Limb (tissue), 2 donors: Measurements from ENCODE around the gene SPTBN1.

ENCODE experiments used
- DNase-seq, 2 donors: peaks; one replicate each; pipeline ENCODE4 v3.0.0-alpha.2; 2016; ENCODE audit errors: extremely low spot score in 2 of 2

SPTBN1 gene

DNA sequence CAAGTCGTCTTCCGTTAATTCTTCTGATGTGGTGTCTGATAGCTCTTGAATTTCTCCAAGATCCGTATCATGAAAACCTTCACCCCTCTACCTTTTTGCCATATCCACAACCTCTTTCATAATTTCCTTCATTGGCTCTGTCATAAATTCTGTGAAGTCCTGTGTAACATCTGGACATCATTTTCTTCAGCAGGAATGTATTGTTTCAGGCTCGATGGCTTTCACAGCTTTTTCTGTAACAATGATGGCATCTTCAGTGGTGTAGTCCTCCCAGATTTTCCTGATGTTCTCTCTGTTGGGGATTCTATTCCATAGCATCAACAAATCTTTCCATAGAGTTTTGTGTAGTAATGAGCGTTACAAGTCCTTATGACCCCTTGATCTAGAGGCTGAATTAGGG, 153.1 kb downstream of the SPTBN1 start:
- no peak for DNase-seq

- DNase-seq, result no peak
Measured at GRCh38 chr2:54609647-54610046, 153.5 kb downstream of the SPTBN1 start.

GRCh38 chr2:54610700-54611099, 154.6 kb downstream of the SPTBN1 start:
- DNase-seq, result no peak

DNA sequence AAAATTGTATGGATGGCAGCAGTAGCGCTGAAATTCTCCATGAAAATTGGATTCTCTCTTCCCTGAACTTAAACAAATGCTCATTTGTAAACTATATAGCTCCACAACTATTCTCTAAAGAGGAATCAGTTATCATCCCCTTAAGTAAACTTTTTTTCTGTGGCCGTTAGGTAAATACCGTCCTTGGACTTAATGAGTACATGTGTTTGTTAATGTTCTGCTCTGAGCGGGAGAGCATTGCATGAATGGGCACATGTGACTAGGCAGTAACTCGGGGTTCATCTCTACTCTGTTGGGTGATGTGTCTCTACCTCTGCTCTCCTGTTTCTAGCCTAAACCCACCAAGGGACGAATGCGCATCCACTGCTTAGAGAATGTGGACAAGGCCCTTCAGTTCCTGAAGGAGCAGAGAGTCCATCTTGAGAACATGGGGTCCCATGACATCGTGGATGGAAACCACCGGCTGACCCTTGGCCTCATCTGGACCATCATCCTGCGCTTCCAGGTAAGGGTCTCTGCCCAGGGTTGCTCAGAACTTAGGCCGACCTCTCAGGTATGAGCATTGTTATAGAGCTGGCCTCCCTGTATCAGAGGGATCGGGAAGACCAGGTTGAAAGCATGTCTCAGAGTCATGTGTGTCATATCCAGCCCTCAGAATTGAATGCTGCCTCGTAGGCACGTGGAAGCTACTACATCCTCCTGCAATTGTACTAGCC, 155.9 kb downstream of the SPTBN1 start:
- no peak for DNase-seq

DNA sequence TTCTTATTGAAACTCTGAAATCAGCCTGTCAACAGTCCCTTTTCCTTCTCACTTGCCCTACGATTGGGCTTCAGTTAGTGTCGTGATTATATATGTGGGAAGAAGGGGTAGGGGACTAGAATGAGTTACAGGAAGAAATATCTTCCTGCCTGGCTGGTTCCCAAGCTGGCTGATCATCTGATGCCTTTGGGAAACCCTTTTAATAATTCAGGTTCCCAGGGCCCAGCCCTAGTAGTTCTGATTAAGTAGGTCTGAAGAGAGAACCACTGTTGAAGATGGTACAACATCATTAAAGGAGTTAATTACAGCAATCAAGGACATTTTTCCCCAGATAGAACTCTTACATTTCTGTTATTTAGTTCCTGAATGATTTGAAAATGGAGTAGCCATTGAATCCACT, 157.3 kb downstream of the SPTBN1 start:
- no peak for DNase-seq

GRCh38 chr2:54613794-54614257, 157.7 kb downstream of the SPTBN1 start:
- no peak for DNase-seq

DNA sequence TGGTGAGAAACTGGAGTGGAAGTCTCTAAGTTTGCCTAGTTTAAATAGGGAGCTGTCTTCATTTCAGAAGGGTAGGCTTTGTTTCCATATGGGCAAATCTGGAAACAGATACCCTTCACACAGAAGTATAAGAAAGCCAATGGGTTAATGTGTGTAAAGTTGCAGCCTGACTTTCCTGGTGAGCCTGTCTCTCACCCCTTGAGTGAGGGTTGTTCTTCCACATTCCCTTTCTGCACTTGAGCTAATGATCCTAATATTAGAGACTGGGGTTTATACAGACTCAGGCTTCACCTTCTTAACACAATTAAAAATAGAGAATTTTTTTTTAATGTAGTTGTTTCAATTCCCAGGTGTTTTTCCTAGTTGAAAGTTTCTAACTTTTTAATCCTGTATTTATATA, 158.7 kb downstream of the SPTBN1 start:
- DNase-seq, result no peak

GRCh38 chr2:54615832-54616534, 159.9 kb downstream of the SPTBN1 start:
- no peak for DNase-seq

DNA sequence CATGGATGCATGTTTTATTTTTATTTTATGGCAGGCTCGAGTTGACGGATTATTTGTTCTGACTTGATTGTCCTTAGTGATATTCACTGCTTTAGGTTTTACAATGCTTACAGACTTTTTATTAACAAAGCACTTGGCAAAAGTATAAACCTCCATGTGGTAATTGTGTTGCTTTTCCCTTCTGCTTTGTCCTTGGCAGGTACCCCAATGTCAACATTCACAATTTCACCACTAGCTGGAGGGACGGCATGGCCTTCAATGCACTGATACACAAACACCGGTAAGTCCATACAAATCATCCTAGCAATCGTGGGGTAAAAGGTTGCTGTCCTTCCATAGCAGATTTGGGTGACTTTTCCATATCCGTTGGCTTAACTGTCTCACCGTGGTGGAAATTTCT, 161.3 kb downstream of the SPTBN1 start:
- DNase-seq, result no peak

GRCh38 chr2:54618646-54619565, 162.8 kb downstream of the SPTBN1 start:
- DNase-seq, result peak in 1 of 2 donors; percentile 44

- no peak for DNase-seq
Measured at GRCh38 chr2:54619660-54620231, 163.6 kb downstream of the SPTBN1 start.

DNA sequence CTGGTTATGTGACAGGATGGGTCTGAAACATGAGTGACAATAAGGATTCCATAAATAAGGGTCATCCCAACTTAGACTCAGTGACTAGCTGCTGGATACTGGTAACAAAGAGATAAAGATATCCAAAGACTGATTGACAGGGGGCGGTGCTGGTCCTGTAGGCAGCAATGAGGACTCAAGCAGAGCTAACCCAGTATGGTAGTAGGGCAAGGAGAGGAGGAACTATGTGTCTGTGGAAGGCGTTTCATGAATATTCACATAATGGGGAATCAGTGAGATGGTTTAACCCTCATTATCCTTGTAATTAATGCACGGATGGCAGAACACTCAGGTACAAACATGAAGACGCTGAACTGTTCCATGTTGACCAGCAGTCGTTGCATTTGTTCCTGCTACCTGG, 164.8 kb downstream of the SPTBN1 start:
- no peak for DNase-seq

DNA sequence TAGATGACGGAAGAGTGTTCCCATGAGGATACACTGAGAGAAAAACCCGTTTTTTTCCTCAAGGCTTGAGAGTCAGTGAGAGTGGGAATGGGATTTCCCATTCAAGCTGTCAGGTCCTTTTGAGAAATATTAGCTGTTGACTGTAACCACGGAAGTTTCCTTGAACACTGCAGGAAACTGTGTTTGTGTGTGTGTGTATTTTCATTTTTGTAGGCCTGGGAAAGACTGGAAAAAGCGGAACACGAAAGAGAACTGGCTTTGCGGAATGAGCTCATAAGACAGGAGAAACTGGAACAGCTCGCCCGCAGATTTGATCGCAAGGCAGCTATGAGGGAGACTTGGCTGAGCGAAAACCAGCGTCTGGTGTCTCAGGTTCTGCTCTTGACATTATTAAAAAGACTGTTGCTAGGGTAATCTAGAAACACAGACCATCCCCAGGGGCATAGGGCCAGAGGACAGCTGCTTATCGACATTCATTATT, 168.5 kb downstream of the SPTBN1 start:
- peak; percentile 54 to 62 for DNase-seq

DNA sequence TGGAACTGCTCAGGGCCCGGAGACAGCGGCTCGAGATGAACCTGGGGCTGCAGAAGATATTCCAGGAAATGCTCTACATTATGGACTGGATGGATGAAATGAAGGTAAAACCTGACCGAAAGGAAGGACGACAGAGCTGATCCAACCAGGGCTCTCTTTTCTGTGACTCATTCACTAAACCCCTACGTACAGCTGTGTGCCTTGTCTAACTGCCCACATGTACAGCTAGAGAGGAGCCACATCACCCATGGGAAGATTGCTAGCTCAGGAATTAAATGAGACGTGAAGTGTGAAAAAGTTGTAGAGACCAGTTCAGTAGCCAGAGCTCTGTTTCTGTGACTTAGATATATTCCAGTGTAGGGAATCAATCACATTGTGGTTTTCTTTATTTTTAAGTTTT, 170.0 kb downstream of the SPTBN1 start:
- DNase-seq, result no peak

GRCh38 chr2:54626884-54627283, 170.8 kb downstream of the SPTBN1 start:
- DNase-seq, result no peak

DNA sequence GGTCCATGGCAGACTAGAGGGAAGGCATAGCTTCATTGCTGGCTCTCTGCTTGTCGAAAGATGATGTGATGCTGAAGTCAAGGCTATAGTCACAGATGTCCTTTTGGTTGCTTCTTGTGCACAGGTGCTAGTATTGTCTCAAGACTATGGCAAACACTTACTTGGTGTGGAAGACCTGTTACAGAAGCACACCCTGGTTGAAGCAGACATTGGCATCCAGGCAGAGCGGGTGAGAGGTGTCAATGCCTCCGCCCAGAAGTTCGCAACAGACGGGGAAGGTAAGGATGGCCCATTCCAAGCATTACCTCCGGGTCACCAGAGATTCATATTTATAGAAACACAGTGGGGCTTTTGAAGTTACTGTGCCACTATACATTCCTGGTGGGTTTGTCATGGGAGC, 171.8 kb downstream of the SPTBN1 start:
- DNase-seq, result no peak

DNA sequence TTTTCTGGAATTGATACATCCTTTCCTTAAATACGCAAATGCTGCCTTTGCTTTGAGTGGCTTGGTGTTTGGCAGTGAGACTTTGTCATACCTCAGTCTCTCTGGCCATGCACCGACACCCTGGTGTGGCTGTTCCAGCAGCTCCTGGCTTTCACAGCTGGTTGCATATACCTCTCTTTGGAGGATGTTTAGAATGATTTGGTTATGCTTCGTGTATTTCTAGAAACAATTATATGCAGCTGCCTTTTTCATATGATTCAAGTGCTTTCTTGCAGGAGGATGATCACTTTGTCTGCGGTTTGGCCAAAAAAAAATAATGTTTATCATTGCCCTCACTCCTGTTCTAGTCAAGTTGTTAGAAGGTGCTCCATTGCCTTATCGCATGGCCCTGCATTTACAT, 172.3 kb downstream of the SPTBN1 start:
- no peak for DNase-seq

DNA sequence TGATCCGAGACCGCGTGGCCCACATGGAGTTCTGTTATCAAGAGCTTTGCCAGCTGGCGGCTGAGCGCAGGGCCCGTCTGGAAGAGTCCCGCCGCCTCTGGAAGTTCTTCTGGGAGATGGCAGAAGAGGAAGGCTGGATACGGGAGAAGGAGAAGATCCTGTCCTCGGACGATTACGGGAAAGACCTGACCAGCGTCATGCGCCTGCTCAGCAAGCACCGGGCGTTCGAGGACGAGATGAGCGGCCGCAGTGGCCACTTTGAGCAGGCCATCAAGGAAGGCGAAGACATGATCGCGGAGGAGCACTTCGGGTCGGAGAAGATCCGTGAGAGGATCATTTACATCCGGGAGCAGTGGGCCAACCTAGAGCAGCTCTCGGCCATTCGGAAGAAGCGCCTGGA, 172.8 kb downstream of the SPTBN1 start:
- no peak for DNase-seq

DNA sequence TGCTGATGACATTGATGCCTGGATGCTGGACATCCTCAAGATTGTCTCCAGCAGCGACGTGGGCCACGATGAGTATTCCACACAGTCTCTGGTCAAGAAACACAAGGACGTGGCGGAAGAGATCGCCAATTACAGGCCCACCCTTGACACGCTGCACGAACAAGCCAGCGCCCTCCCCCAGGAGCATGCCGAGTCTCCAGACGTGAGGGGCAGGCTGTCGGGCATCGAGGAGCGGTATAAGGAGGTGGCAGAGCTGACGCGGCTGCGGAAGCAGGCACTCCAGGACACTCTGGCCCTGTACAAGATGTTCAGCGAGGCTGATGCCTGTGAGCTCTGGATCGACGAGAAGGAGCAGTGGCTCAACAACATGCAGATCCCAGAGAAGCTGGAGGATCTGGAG, 173.3 kb downstream of the SPTBN1 start:
- no peak for DNase-seq

DNA sequence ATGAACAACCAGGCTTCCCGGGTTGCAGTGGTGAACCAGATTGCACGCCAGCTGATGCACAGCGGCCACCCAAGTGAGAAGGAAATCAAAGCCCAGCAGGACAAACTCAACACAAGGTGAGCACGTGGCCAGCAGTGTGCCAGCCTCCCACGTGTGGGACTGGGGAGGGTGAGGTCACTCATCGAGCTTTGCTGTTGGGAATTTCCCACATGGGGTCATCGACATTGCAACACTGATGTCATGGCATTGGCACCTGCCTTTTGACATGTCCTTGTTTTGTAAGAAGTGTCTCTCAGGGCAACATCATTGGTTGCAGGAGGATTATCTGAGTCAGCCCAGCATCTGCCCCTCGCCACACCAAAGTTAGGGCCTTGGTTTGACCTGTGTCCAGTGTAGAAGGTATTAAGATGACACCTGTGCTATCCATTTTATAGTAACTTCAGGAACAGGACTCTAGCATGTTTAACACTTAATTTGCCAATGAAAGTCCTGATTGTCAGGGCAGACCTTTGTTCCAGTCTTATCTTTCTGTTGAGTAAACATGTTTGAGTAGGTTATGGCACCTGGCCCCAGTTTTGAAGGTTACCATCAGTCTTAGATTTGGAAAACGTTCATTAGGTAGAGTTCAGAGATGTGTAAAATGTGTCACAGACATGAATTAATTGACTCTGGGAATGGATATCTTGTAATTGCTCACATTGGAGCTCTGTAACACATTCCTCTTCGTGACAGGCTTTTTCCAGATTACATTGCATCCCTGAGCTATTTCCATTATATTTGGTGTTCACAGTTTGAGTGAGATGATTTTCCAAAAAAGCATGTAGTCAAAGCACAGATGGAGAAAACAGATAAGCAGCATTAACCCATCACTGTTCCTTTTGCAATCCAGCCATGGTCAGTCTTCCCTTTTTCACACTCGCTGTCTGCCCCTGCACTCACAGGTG, 174.1 kb downstream of the SPTBN1 start:
- DNase-seq, result no peak
